H9 (cell line): ENCODE results near the gene NANOS3. TPM values are rescaled to one million over a fixed set of nuclear protein-coding genes. Genes with fewer than 3 reads are reported as not detected.

Experiments
- DNase-seq: peaks from one replicate; pipeline ENCODE4 v3.0.0-alpha.2; 2017
- H2AFZ ChIP-seq: one replicate; pipeline ENCODE4 v1.6.1; 2013; ENCODE audit warnings: mild to moderate bottlenecking, low read length, control low read depth, moderate library complexity
- H2AK5ac ChIP-seq: 2 replicates; pipeline ENCODE4 v1.6.1; 2013; ENCODE audit warnings: low read length, control low read depth, mixed read lengths; ENCODE audit not compliant: insufficient read length
- H2BK120ac ChIP-seq: one replicate; pipeline ENCODE4 v1.6.1; 2013; ENCODE audit warnings: low read depth, mild to moderate bottlenecking, low read length, control low read depth, inconsistent platforms; ENCODE audit not compliant: poor library complexity, severe bottlenecking
- H2BK12ac ChIP-seq: 2 replicates; pipeline ENCODE4 v1.6.1; 2013; ENCODE audit warnings: low read length, control low read depth, mixed read lengths, low read depth; ENCODE audit not compliant: insufficient read length
- H2BK15ac ChIP-seq: 2 replicates; pipeline ENCODE4 v1.6.1; 2013; ENCODE audit warnings: low read depth, low read length, control low read depth
- H2BK20ac ChIP-seq: one replicate; pipeline ENCODE4 v1.6.1; 2013; ENCODE audit warnings: low read depth, mild to moderate bottlenecking, low read length, control low read depth, inconsistent platforms; ENCODE audit not compliant: poor library complexity, severe bottlenecking
- H2BK5ac ChIP-seq: 2 replicates; pipeline ENCODE4 v1.6.1; 2013; ENCODE audit warnings: low read length, control low read depth, mixed read lengths; ENCODE audit not compliant: insufficient read length
- H3K14ac ChIP-seq: 2 replicates; pipeline ENCODE4 v1.6.1; 2013; ENCODE audit warnings: low read length, control low read depth; ENCODE audit not compliant: insufficient read depth
- H3K18ac ChIP-seq: 2 replicates; pipeline ENCODE4 v1.6.1; 2013; ENCODE audit warnings: low read depth, mild to moderate bottlenecking, mixed read lengths, low read length, control low read depth; ENCODE audit not compliant: insufficient read length
- H3K23ac ChIP-seq: 2 replicates; pipeline ENCODE4 v1.6.1; 2013; ENCODE audit warnings: low read length, control low read depth, mixed read lengths, low read depth; ENCODE audit not compliant: insufficient read length
- H3K23me2 ChIP-seq: 2 replicates; pipeline ENCODE4 v1.6.1; 2013; ENCODE audit warnings: low read depth, mild to moderate bottlenecking, mixed read lengths, low read length, control low read depth; ENCODE audit not compliant: insufficient read length, poor library complexity, severe bottlenecking
- H3K27ac ChIP-seq: 2 replicates; pipeline ENCODE4 v1.5.1; 2013; ENCODE audit warnings: low read length, control low read depth, mixed read lengths, low read depth; ENCODE audit not compliant: insufficient read length
- H3K27me3 ChIP-seq: 2 replicates; pipeline ENCODE4 v1.6.1; 2013; ENCODE audit warnings: low read length, control low read depth, inconsistent platforms; ENCODE audit not compliant: insufficient read depth
- H3K4ac ChIP-seq: 2 replicates; pipeline ENCODE4 v1.6.1; 2013; ENCODE audit warnings: low read depth, mild to moderate bottlenecking, control low read depth, inconsistent platforms, low read length, moderate library complexity
- H3K4me1 ChIP-seq: 2 replicates; pipeline ENCODE4 v1.6.1; 2013; ENCODE audit warnings: low read length, control low read depth, inconsistent platforms; ENCODE audit not compliant: insufficient read depth
- H3K4me2 ChIP-seq: 2 replicates; pipeline ENCODE4 v1.6.1; 2013; ENCODE audit warnings: low read length, control low read depth, mixed read lengths; ENCODE audit not compliant: insufficient read length, insufficient read depth
- H3K56ac ChIP-seq: 2 replicates; pipeline ENCODE4 v1.6.1; 2013; ENCODE audit warnings: low read depth, mild to moderate bottlenecking, mixed read lengths, low read length, control low read depth; ENCODE audit not compliant: insufficient read length
- H3K79me1 ChIP-seq: 2 replicates; pipeline ENCODE4 v1.6.1; 2013; ENCODE audit warnings: low read depth, mild to moderate bottlenecking, moderate library complexity, low read length, control low read depth, inconsistent platforms; ENCODE audit not compliant: insufficient read depth, poor library complexity, severe bottlenecking
- H3K79me2 ChIP-seq: 2 replicates; pipeline ENCODE4 v1.6.1; 2013; ENCODE audit warnings: low read length, control low read depth, inconsistent platforms; ENCODE audit not compliant: insufficient read depth
- H3K9ac ChIP-seq: 2 replicates; pipeline ENCODE4 v1.6.1; 2013; ENCODE audit warnings: low read length, control low read depth, mixed read lengths; ENCODE audit not compliant: insufficient read length; ENCODE audit errors: extremely low read depth
- H3K9me3 ChIP-seq: one replicate; pipeline ENCODE4 v1.6.1; 2013; ENCODE audit warnings: low read depth, low read length, inconsistent platforms; ENCODE audit not compliant: control insufficient read depth
- H3T11ph ChIP-seq: one replicate; pipeline ENCODE4 v1.6.1; 2013; ENCODE audit warnings: mild to moderate bottlenecking, low read length, control low read depth, inconsistent platforms
- H4K20me1 ChIP-seq: one replicate; pipeline ENCODE4 v1.6.1; 2013; ENCODE audit not compliant: control insufficient read depth, insufficient read length, insufficient read depth
- H4K5ac ChIP-seq: 2 replicates; pipeline ENCODE4 v1.6.1; 2013; ENCODE audit warnings: low read depth, mild to moderate bottlenecking, mixed read lengths, low read length, control low read depth; ENCODE audit not compliant: insufficient read length
- H4K8ac ChIP-seq: replicated peaks from 2 replicates; pipeline ENCODE4 v1.6.1; 2013; ENCODE audit warnings: low read length, control low read depth, mixed read lengths, low read depth; ENCODE audit not compliant: insufficient read length
- H4K91ac ChIP-seq: 2 replicates; pipeline ENCODE4 v1.6.1; 2013; ENCODE audit warnings: low read depth, mild to moderate bottlenecking, moderate library complexity, mixed read lengths, low read length, control low read depth; ENCODE audit not compliant: insufficient read length
- H3K27ac Mint-ChIP-seq, 3 experiments: 2 replicates in 2 of 3; 3 replicates in 1 of 3; pipeline ENCODE4 v1.8.0; 2020 to 2021; ENCODE audit warnings: mixed read lengths in 3 of 3, mild to moderate bottlenecking in 1 of 3, moderate library complexity in 1 of 3
- H3K27me3 Mint-ChIP-seq: 2 replicates; pipeline ENCODE4 v1.8.0; 2021; ENCODE audit warnings: low read depth, mild to moderate bottlenecking, moderate library complexity, mixed read lengths
- H3K36me3 Mint-ChIP-seq, 3 experiments: 2 replicates in 2 of 3; 3 replicates in 1 of 3; pipeline ENCODE4 v1.8.0; 2020 to 2021; ENCODE audit warnings: low read depth in 3 of 3, mixed read lengths in 3 of 3; ENCODE audit not compliant: insufficient read depth in 1 of 3
- H3K4me1 Mint-ChIP-seq, 2 experiments: 2 replicates each; pipeline ENCODE4 v1.8.0; 2020; ENCODE audit warnings: mixed read lengths in 2 of 2
- H3K4me3 Mint-ChIP-seq, 2 experiments: 2 replicates in 1 of 2; 3 replicates in 1 of 2; pipeline ENCODE4 v1.8.0; 2020 to 2021; ENCODE audit warnings: mild to moderate bottlenecking in 2 of 2, mixed read lengths in 2 of 2, moderate library complexity in 1 of 2
- H3K9me3 Mint-ChIP-seq, 2 experiments: 2 replicates in 1 of 2; 3 replicates in 1 of 2; pipeline ENCODE4 v1.8.0; 2020; ENCODE audit warnings: mild to moderate bottlenecking in 2 of 2, mixed read lengths in 2 of 2, moderate library complexity in 1 of 2
- WGBS: extraction: QIAGEN DNeasy Blood & Tissue Kit; methylation state at CpG from one replicate; pipeline ENCODE4 v1.1.7; 2013; ENCODE audit warnings: missing lambda C conversion rate, low lambda C conversion rate, mixed read lengths; ENCODE audit not compliant: insufficient read length; ENCODE audit errors: extremely low coverage; 5-methylcytosine and 5-hydroxymethylcytosine counted together
- total RNA-seq: library from RNA; stranded (reverse); gene quantifications from 2 replicates; pipeline ENCODE4 v1.2.1, GENCODE V29; 2021
- TF ChIP-seq, protein P1 (sequence below): fragments of 200-600 bp; sonication (generic); conservative IDR thresholded peaks from 3 replicates; pipeline ENCODE4 v1.8.0; 2021; ENCODE audit warnings: antibody characterized with exemption, mild to moderate bottlenecking

Gene NANOS3
- total RNA-seq, 1 experiment from 2014 or later: not detected

DNA sequence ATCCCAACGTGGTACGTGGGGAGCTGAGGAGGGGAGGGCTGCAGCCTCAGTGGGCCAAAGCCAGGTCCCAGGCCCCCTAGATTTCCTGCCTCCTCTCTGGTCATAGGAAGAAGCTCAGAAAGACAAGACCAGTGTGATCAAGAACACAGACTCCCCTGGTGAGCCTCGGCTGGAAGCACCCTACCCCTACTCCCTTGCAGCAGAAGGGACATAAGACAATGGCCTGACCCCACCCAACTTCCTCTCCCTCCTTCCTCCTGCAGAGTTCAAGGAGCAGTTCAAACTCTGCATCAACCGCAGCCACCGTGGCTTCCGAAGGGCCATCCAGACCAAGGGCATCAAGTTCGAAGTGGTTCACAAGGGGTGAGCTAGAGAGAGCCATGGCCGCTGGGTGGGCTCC is 49.8 kb downstream of the NANOS3 start:
- no peak overlapping the region for H3K27ac ChIP-seq
- no peak overlapping the region for H3K56ac ChIP-seq
- no peaks in the 10 kb centered on the region for H3K27me3 ChIP-seq
- H4K91ac ChIP-seq: no peak overlapping the region
- H2AFZ ChIP-seq: no peak overlapping the region
- no peak overlapping the region for H3K18ac ChIP-seq
- no peak overlapping the region for H3K14ac ChIP-seq
- H2AK5ac ChIP-seq: no peak overlapping the region
- H3T11ph ChIP-seq: no peak overlapping the region
- no peak overlapping the region for H3K4me3 Mint-ChIP-seq
- H3K4ac ChIP-seq: no peak overlapping the region
- no peak overlapping the region for H3K23ac ChIP-seq
- no peak overlapping the region for H3K27ac Mint-ChIP-seq
- no peak overlapping the region for H3K9ac ChIP-seq
- no peaks in the 10 kb centered on the region for H3K9me3 ChIP-seq
- no peak for DNase-seq
- H2BK5ac ChIP-seq: no peak overlapping the region
- TF ChIP-seq, protein P1, sequence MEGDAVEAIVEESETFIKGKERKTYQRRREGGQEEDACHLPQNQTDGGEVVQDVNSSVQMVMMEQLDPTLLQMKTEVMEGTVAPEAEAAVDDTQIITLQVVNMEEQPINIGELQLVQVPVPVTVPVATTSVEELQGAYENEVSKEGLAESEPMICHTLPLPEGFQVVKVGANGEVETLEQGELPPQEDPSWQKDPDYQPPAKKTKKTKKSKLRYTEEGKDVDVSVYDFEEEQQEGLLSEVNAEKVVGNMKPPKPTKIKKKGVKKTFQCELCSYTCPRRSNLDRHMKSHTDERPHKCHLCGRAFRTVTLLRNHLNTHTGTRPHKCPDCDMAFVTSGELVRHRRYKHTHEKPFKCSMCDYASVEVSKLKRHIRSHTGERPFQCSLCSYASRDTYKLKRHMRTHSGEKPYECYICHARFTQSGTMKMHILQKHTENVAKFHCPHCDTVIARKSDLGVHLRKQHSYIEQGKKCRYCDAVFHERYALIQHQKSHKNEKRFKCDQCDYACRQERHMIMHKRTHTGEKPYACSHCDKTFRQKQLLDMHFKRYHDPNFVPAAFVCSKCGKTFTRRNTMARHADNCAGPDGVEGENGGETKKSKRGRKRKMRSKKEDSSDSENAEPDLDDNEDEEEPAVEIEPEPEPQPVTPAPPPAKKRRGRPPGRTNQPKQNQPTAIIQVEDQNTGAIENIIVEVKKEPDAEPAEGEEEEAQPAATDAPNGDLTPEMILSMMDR: no peak
- no peak overlapping the region for H4K8ac ChIP-seq
- no peaks in the 10 kb centered on the region for H3K23me2 ChIP-seq
- no peaks in the 10 kb centered on the region; the same call in 1 of the 2 replicates for H3K4me1 ChIP-seq
- peaks cover 31 to 60% (median 52%) of the 10 kb centered on the region in 3 experiments; a peak in 6 of 7 replicates for H3K36me3 Mint-ChIP-seq
- no peaks in the 10 kb centered on the region for H3K4me1 Mint-ChIP-seq
- no peak overlapping the region for H2BK15ac ChIP-seq
- peaks cover 0 to 2% of the 10 kb centered on the region in 2 experiments; a peak in 1 of 5 replicates for H3K9me3 Mint-ChIP-seq
- WGBS: no CpG with 5 or more reads among the region's 8 CpGs
- H3K4me2 ChIP-seq: no peak overlapping the region
- H2BK120ac ChIP-seq: no peak overlapping the region
- no peaks in the 10 kb centered on the region for H3K27me3 Mint-ChIP-seq
- no peaks in the 10 kb centered on the region for H3K79me1 ChIP-seq
- no peak overlapping the region for H2BK12ac ChIP-seq
- H2BK20ac ChIP-seq: no peak overlapping the region
- H3K79me2 ChIP-seq: no peaks in the 10 kb centered on the region
- no peak overlapping the region for H4K5ac ChIP-seq
- H4K20me1 ChIP-seq: no peaks in the 10 kb centered on the region
